ENCODE measurements around the gene SAMD14. TPM values are rescaled to one million over a fixed set of nuclear protein-coding genes. Genes with fewer than 3 reads are reported as not detected.

Gene SAMD14
- total RNA-seq, 1 donor from 2014 or later, result 1.4 TPM

DNA sequence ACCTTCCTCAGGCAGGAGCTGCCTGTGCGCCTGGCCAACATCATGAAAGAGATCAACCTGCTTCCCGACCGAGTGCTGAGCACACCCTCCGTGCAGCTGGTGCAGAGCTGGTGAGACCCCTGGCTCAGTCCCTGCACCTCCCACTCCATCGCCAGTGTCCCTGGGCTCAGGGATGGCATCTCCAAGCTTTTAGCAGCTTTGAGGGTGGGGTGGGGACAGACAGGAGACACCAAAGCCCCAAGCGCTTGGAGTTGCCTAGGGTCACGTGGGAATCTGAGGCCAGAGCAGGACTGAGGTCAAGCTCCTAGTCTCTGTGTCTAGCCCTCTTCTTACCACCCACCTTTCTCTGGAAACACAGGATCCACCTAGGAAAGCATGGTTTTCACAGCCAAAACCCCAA lies 32.5 kb downstream of the SAMD14 start:
- DNase-seq (ENCODE audit: low spot score), result no peak

DNA sequence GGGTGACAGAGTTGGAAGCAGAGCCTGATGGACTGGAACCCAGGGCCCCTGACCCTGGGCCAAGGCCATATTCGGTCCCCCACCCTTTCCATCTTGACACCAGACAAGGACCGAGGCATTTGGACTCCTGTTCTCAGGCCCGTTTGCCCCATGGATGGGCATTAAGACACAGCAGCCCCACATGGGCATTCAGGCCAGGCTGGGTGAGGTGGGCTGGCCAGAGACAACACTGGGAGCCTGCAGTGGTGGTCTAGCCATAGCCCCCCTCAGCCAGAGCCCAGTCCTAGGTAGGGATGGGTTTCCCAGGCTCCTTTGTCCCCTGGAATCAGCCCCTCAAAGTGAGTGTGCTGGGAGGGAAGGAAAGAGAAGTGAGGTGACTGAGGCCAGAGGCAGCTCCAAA lies 33.2 kb downstream of the SAMD14 start:
- no peak for DNase-seq (ENCODE audit: low spot score)

DNA sequence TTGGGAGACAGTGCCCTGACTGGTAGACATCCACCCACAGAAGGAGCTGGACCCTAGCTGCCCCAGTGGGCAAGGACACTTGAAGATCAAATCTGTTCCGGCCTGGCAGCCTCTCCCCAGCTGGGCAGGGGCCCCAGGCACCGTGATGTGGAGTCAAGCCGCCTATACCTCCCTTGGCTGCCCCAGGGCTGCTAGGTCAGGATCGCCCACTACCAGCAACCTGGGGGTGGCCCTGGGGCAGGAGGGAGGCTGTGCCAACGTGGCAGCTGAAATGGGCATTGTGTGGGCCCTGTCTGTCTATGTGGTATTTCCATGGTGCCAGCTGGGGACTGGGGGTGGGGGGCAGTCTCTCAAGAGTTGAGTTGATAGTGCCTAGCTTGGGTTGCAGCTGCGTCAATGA lies 33.9 kb downstream of the SAMD14 start:
- no peak for DNase-seq (ENCODE audit: low spot score)

DNA sequence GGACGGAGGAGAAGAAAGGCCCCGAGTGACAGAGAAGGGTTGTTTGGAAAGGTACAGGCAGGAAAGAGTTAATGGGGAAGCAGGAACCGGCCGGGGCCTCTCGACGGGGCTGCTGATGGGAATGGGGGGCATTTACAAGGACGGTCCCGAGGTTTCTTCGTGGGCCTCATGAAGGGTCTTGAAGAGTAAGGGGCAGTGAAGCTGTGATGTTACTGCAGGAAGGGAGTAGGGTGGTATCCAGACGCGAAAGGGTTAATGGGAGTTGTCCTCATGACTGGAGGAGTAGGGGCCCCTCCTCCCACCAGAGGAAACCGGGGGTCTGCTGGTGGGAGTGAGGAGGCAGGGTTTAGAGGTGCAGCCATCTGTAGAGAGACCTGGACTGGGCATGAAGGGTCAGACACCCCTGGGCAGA lies 34.3 kb downstream of the SAMD14 start:
- no peak for DNase-seq (ENCODE audit: low spot score)

DNA sequence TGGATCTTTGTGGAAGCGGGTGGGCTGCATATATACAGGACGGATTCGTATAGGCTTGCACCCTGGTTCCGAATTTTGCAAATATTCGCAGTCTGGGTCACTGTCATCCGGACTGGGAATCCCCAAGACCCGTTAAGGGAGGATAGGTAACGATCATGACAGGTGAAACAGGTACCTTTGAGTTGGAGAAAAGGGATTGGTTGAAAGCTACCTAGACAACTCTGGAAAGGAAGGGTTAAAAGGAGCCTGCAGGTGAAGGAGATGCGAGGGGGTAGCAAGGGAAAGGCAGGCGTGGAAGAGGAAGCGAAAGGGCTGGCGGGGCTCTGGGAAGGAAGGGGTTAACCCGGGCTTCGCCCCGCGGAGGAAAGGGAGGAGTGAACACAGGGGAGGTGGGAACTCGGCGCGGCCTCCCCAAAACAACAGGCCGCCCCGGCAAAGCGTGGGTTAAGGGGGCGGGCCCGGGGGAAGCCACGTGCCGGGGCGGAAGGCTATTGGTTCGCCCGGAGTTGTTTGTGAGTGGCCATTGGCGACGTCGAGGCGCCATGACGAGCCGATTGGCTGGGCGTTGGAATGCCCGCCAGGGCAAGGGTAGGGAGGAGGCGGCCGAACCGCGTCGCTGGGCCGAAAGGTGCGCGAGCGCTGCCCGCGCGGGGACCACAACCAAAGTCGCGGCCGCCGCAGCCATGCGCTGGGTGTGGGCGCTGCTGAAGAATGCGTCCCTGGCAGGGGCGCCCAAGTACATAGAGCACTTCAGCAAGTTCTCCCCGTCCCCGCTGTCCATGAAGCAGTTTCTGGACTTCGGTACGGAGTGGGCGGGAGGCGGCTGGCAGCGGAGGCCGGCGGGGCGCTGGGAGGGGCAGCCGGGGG lies 35.0 kb downstream of the SAMD14 start, which contains the start of gene PDK2:
TSS of gene PDK2 (plus strand) at position 599 of the 867 bp plus-strand sequence. CDS start at position 684, 85 bp downstream.
- peak; percentile 98 for DNase-seq (ENCODE audit: low spot score)

DNA sequence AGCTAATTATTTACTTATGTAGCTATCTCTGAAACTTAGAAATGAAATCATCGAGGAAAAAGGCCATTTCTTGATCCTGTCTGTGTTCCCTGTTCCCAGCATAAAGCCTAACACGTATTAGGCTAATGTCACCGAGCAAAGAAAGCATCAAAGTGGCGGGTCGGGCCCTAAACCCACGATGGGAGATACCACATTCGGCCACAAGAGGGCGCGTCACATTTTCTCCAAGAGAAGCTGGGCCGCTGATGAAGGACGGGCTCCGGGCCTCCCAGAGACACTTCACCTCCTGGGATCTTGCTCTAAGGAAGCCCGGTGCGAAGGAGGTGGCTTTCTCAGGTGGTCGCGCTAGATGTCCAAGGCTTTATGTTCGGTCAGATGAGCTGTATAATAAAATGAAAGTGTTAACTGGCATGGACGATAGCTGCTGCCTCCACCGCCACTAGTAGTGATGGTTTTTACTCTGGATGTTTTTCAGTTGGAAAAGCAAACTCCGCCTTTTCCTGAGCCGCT lies 35.7 kb downstream of the SAMD14 start:
- peak; percentile 95 for DNase-seq (ENCODE audit: low spot score)

DNA sequence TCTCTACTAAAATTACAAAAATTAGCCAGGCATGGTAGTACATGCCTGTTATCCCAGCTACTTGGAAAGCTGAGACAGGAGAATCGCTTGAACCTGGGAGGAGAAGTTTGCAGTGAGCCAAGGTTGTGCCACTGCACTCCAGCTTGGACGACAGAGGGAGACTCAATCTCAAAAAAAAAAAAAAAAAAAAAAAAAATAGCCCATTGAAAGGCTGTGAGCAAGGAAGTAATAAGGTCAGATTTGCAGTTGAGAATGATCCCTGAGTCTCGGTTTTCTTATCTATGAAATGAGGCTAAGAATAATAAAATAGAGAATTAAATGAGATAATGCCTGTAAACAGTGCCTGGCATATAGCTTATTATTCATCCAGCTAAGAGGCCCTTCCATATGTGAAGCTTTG lies 36.2 kb downstream of the SAMD14 start:
- DNase-seq (ENCODE audit: low spot score), result no peak

DNA sequence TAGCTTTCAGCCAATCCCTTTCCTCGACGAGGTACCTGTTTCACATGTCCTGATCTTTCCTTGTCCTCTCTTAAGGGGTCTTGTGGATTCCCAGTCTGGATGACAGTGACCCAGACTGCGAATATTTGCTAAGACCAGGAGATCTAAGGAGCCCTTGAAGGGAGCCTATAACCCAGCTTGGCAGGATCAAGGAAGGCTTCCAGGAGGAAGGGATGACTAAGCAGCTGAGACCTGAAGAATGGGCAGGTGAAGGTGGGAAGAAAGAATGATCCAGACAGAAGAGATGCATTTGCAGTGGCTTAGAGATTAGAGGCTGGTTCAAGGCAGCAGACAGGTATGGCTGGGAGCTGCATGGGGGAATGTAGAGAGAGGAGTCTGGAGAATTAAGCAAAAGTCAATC lies 36.7 kb downstream of the SAMD14 start:
- DNase-seq (ENCODE audit: low spot score), result no peak

DNA sequence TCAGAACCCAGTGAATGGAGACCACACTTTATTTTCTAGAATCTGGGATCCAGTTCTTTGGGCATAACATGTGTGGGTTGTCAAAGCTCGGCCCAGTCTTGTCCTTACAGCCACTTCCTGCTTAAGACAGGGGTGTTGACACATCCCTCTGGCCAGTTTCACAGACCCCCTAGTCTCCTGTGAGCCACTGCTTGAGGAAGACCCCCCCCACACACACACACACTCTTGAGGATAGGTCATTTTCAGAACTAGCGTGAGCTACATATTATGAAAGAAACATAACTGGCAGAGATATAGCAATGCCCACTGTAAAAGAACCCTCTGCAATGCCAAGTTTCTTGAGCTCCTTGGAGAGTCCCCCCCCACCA lies 38.1 kb downstream of the SAMD14 start:
- DNase-seq (ENCODE audit: low spot score), result no peak

DNA sequence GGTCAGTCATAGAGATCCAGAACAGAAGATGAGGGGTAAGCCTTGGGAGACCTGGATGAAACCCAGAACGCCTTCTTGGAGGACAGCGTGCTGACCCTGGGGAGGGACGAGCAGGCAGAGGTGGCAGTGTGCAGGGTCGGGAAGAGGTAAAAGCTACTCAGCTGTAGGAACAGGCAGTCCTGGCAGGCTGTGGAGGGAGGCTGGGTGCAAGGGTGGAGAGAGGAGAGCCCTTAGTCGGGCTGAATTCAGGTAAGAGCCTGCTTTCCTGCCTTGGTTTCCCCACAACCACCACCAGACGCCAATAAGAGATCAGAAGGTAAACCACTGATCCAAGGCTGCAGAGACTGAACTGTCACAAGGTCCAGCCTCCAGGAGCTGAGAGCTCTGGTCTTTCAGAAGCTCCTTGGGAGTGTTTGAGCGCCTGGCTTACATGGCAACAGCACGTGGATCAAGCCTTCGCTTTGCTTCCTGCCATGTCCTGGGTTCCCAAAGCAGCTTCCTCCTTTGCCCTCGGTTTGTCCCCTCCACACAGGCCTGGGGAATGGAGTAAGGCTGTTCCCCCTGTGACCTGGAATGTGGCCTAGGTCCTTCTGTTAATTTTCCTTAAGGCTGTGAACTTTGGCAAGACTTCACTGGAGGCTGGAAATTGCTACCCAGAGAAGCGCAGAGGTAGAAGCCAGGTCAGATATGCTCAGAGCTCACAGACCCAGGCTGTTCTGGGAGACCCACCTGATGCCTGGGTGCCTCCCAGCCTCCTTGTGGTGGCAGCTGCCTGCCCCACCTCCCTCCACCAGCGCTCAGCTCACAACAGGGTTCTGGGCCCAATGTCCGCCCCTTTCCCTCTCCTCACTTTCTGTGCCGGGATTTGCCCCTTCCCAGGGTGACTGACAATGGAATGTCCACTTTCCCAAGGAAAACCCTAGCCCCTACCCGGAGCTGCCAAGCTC lies 38.7 kb downstream of the SAMD14 start:
- no peak for DNase-seq (ENCODE audit: low spot score)

DNA sequence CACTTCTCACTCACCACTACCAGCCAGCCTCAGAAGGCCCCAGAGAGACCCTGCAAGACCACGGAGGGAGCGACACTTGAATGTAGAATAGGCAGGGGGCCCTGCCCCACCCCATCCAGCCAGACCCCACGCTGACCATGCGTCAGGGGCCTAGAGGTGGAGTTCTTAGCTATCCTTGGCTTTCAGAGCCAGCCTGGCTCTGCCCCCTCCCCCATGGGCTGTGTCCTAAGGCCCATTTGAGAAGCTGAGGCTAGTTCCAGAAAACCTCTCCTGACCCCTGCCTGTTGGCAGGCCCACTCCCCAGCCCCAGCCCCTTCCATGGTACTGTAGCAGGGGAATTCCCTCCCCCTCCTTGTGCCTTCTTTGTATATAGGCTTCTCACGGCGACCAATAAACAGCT lies 39.9 kb downstream of the SAMD14 start:
- no peak for DNase-seq (ENCODE audit: low spot score)

DNA sequence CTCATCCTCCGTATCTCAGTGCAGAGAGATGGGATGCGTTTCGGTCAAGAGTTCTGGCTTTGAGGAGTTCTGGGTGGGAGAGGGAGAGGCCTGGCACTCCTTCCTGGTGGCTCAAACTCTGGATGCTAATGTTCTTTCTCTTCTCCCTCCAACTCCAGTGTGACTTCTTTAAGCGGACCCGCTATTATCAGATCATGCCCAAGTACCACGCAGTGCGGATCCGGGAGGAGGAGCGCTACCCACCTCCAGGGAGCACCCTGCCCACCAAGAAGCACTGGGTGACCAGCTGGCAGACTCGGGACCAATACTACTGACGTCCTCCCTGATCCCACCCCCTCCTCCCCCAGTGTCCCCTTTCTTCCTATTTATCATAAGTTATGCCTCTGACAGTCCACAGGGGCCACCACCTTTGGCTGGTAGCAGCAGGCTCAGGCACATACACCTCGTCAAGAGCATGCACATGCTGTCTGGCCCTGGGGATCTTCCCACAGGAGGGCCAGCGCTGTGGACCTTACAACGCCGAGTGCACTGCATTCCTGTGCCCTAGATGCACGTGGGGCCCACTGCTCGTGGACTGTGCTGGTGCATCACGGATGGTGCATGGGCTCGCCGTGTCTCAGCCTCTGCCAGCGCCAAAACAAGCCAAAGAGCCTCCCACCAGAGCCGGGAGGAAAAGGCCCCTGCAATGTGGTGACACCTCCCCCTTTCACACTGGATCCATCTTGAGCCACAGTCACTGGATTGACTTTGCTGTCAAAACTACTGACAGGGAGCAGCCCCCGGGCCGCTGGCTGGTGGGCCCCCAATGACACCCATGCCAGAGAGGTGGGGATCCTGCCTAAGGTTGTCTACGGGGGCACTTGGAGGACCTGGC lies 40.8 kb downstream of the SAMD14 start:
- no peak for DNase-seq (ENCODE audit: low spot score)

DNA sequence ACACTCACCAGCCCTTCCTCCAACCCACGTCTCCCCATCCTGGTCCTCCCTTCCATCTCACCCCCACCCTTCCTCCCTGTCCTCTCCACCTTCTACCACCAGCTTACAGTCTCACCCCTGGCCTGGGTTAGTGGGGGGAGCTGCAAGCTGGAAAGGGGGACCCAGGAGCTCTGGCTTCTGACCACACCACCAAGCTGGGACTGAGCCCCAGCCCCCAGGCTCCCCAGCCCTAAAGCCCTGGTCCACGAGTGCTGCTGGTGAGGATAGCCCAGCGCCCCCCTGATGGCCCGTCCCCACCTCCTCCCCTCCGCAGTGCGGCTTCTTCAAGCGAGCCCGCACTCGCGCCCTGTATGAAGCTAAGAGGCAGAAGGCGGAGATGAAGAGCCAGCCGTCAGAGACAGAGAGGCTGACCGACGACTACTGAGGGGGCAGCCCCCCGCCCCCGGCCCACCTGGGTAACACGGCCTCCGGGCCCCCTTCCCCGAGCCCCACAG lies 42.0 kb downstream of the SAMD14 start:
- no peak for DNase-seq (ENCODE audit: low spot score)

DNA sequence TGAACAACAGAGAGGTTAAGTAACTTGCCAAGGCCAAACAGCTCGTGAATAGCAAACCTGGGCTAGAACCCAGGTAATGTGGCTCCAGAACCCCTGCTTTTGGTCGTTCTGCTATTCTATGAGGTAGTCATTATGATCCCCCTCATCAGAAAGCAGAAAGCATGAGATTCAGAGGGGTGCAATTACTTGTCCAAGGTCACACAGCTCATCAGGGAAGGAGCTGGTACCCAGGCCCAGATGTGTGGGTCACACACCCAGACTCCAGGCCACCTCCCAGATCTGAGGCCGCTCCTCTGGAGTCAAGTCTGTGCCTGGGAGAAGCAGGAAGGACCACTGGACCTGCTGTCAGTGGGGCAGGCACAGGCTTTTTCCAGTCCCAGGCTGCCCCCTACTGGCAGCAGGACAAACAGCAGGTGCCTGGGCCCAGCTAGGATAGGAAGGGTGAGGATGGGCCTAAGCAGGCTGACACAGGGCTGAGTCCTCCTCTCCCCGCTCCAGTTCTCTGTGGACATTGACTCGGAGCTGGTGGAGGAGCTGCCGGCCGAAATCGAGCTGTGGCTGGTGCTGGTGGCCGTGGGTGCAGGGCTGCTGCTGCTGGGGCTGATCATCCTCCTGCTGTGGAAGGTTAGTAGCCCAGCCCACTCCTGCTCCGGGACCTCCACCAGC lies 42.6 kb downstream of the SAMD14 start:
- DNase-seq (ENCODE audit: low spot score), result no peak

DNA sequence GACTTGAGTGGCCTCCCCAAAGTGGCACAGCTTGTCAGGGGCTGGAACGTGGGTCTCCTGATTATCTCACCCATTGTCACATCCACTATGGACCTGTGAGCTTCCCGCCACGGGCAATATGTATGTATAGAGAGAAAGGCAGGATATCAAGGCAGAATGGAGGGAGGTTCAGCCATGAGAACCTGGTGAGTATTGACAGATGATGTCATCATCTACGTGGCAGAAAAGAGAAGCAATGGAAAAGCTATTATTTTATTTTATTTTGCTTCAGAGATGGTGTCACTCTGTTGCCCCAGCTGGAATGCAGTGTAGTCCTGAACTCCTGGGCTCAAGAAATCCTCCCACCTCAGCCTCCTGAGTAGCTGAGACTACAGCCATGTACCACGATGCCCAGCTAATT lies 48.2 kb downstream of the SAMD14 start:
- DNase-seq (ENCODE audit: low spot score), result no peak

DNA sequence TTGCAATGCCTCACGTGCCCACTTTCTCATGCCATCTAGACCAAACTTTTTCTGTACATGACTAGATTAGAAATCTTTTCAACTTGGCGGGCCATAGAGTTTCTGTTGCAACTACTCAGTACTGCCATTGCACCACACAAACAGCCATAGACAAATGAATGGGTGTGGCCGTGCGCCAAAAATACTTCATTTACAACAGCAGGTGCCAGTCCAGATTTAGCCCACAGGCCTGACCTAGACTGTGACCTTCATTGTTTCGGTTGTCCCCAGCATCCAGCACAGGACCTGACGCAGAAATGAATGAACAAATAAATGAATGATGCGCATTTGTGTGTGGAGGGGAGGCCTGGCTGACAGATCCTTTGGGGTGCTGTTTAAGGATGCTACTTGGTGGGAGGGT lies 49.1 kb downstream of the SAMD14 start:
- no peak for DNase-seq (ENCODE audit: low spot score)

DNA sequence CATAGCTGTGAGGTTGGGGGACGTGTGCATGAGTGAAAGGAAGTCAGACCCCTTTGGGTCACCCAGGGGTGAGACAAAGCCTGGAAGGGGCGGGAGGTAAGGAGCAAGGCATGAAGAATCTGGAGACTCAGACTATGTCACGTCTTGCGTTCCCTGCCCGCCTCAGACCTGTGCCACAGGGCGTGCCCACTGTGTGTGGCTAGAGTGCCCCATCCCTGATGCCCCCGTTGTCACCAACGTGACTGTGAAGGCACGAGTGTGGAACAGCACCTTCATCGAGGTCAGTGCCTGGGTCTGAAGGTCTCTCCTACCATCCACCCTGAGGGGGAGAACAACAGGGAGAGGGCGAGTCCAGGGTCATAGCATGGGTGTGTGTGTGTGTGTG lies 49.9 kb downstream of the SAMD14 start:
- no peak for DNase-seq (ENCODE audit: low spot score)

DNA sequence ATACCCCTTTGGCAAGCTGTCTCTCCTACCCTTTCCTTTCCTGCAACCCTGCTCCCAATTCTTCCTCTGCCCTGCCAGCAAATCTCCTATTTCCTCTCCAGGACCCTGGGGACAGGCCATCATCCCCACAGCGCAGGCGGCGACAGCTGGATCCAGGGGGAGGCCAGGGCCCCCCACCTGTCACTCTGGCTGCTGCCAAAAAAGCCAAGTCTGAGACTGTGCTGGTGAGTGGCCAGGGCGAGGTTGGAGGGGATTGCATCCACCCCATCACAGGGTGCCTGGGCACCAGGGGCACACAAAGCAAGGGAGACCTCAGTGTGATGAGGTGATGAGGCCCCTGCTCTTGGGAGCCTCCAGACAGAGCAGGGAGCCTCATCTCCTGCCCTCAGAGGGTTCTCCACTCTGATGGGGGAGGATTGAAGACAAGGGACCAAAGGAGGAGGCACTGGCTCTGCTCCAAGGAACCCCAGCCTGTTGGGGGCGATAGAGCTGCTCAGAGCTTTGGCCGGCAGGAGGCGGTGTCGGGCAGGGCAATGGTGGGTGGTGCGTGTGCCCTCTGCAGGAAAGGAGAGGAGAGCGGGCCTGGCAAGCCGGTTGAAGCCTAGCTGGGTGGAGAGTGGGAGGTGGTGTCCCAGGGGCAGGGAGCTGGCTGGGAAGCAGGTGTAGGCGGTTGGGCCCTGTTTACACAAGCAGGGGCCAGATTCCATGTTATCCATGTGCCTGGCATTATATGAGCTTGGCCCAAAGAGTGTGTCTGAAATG lies 50.4 kb downstream of the SAMD14 start:
- DNase-seq (ENCODE audit: low spot score), result no peak

DNA sequence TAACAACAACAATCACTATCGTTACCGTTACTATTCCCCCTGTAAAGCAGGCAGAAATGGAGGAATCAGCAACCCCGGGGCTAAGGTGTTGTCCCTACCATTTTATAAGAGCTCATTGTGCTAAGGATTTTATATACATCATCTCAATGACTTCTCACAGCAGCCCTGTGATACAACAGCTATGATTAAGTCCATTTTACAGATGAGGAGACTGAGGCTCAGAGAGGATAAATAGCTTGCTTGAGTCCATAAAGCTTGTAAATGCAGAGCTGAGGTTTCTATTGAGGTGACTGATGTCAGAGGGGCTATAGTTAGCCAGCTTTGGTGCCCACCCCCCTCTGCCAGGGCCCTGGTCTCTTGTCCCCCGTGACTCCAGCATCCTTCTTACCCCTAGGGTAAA lies 51.5 kb downstream of the SAMD14 start:
- no peak for DNase-seq (ENCODE audit: low spot score)

All from mesenteric fat pad (tissue), 1 donor.